SU-DHL-6 (cell line): ENCODE measurements around the gene CEP97.

Experiments used
- H2AFZ ChIP-seq: fragments of 200-600 bp; sonication (generic); 2 replicates; pipeline ENCODE4 v1.6.1; 2014; ENCODE audit warnings: low read depth, mild to moderate bottlenecking, moderate library complexity, mixed read lengths, antibody characterized with exemption, low read length; ENCODE audit not compliant: severe bottlenecking
- H3F3A ChIP-seq: fragments of 200-600 bp; shearing (Covaris generic); 2 replicates; pipeline ENCODE4 v1.6.0; 2016; ENCODE audit warnings: antibody characterized with exemption, mild to moderate bottlenecking; ENCODE audit not compliant: insufficient read depth
- H3K27ac ChIP-seq: fragments of 200-600 bp; sonication (generic); 2 replicates; pipeline ENCODE4 v1.5.1; 2016; ENCODE audit warnings: low read depth, mild to moderate bottlenecking, low read length, moderate library complexity, mixed read lengths
- H3K27me3 ChIP-seq: fragments of 200-600 bp; sonication (generic), shearing (Covaris generic); 2 replicates; pipeline ENCODE4 v1.6.0; 2014; ENCODE audit warnings: mild to moderate bottlenecking, low read length
- H3K36me3 ChIP-seq: fragments of 200-600 bp; sonication (generic); 2 replicates; pipeline ENCODE4 v1.6.1; 2014; ENCODE audit warnings: mild to moderate bottlenecking, low read length, mixed read lengths
- H3K4me2 ChIP-seq: fragments of 300-600, 200-600 bp; shearing (Covaris generic), sonication (generic); 2 replicates; pipeline ENCODE4 v1.6.0; 2014; ENCODE audit warnings: low read length, low read depth, mild to moderate bottlenecking; ENCODE audit not compliant: poor library complexity, severe bottlenecking
- H3K4me3 ChIP-seq: fragments of 200-600 bp; sonication (generic); 2 replicates; pipeline ENCODE4 v1.5.1; 2014; ENCODE audit warnings: antibody characterized with exemption, low read length, mild to moderate bottlenecking, mixed read lengths; ENCODE audit not compliant: insufficient read depth, poor library complexity, severe bottlenecking
- H3K79me2 ChIP-seq: fragments of 200-600 bp; sonication (generic); 2 replicates; pipeline ENCODE4 v1.6.1; 2014; ENCODE audit warnings: mild to moderate bottlenecking, low read length, moderate library complexity; ENCODE audit not compliant: insufficient read depth
- H3K9ac ChIP-seq: fragments of 200-600 bp; sonication (generic); 2 replicates; pipeline ENCODE4 v1.7.0; 2014; ENCODE audit warnings: mild to moderate bottlenecking, low read length
- H3K9me2 ChIP-seq: fragments of 200-600 bp; sonication (generic); replicated peaks from 2 replicates; pipeline ENCODE4 v1.6.1; 2014; ENCODE audit warnings: low read length; ENCODE audit not compliant: insufficient read depth
- H3K9me3 ChIP-seq: fragments of 200-600 bp; sonication (generic); 2 replicates; pipeline ENCODE4 v1.6.1; 2014; ENCODE audit warnings: low read length, mixed read lengths; ENCODE audit not compliant: insufficient read depth
- H4K20me1 ChIP-seq: fragments of 200-600 bp; sonication (generic); 2 replicates; pipeline ENCODE4 v1.6.1; 2014; ENCODE audit warnings: low read depth, mild to moderate bottlenecking, antibody characterized with exemption, low read length, moderate library complexity, mixed read lengths
- CTCF ChIP-seq: fragments of 200-600 bp; sonication (generic); IDR thresholded peaks from one replicate; pipeline ENCODE4 v1.5.1; 2017; ENCODE audit warnings: antibody characterized with exemption, mild to moderate bottlenecking, low read length, moderate library complexity; ENCODE audit not compliant: insufficient read depth, poor library complexity, severe bottlenecking
- EZH2phosphoT487 ChIP-seq: fragments of 200-600 bp; sonication (generic), shearing (Covaris generic); conservative IDR thresholded peaks from 2 replicates; pipeline ENCODE4 v1.6.1; 2018; ENCODE audit warnings: mild to moderate bottlenecking, antibody characterized with exemption, low read length, moderate library complexity, mixed read lengths

The CEP97 gene

GRCh38 chr3:101813817-101814440, 89.5 kb downstream of the CEP97 start:
- H4K20me1 ChIP-seq = no peaks in the 10 kb centered on the region
- peak overlapping the region; percentile 31 for H3K4me3 ChIP-seq
- peaks cover 11% of the 10 kb centered on the region for H3K36me3 ChIP-seq
- peaks cover 28% of the 10 kb centered on the region for H3F3A ChIP-seq
- no peak for TF ChIP-seq EZH2phosphoT487
- peak; percentile 50 for TF ChIP-seq CTCF
- H3K27me3 ChIP-seq = no peaks in the 10 kb centered on the region
- no peaks in the 10 kb centered on the region for H3K9me2 ChIP-seq
- H3K9me3 ChIP-seq = no peaks in the 10 kb centered on the region
- peak overlapping the region; percentile 62 for H3K27ac ChIP-seq
- no peak overlapping the region for H2AFZ ChIP-seq
- H3K4me2 ChIP-seq = peak overlapping the region; percentile 68
- H3K79me2 ChIP-seq = no peaks in the 10 kb centered on the region; the same call in 1 of the 2 replicates
- peak overlapping the region; percentile 33 for H3K9ac ChIP-seq

- Histone ChIP-seq H3K9me3 (no peaks in the 10 kb centered on the region), H2AFZ (no peak overlapping the region), H3K27me3 (no peaks in the 10 kb centered on the region), H3K4me3 (peak overlapping the region; percentile 31), H3K27ac (peak overlapping the region; percentile 62), H3F3A (peaks cover 36% of the 10 kb centered on the region), H3K9me2 (no peaks in the 10 kb centered on the region), H3K36me3 (peaks cover 19% of the 10 kb centered on the region), H3K79me2 (no peaks in the 10 kb centered on the region; the same call in 1 of the 2 replicates), H3K4me2 (peak overlapping the region; percentile 68), H4K20me1 (no peaks in the 10 kb centered on the region), H3K9ac (peak overlapping the region; percentile 36)
- TF ChIP-seq CTCF (no peak), EZH2phosphoT487 (no peak)
Observed at GRCh38 chr3:101814835-101815234, 90.4 kb downstream of the CEP97 start.

GRCh38 chr3:101816215-101817149, 92.1 kb downstream of the CEP97 start:
- H3K4me2 ChIP-seq = no peak overlapping the region
- H3K9me2 ChIP-seq = no peaks in the 10 kb centered on the region
- H4K20me1 ChIP-seq = no peaks in the 10 kb centered on the region
- no peak overlapping the region for H2AFZ ChIP-seq
- peaks cover 22% of the 10 kb centered on the region for H3K36me3 ChIP-seq
- no peak overlapping the region for H3K4me3 ChIP-seq
- H3K27me3 ChIP-seq = no peaks in the 10 kb centered on the region
- no peaks in the 10 kb centered on the region; the same call in 1 of the 2 replicates for H3K79me2 ChIP-seq
- no peaks in the 10 kb centered on the region for H3K9me3 ChIP-seq
- TF ChIP-seq CTCF (no peak), EZH2phosphoT487 (no peak)
- peaks cover 46% of the 10 kb centered on the region for H3F3A ChIP-seq
- H3K27ac ChIP-seq = peak overlapping the region; percentile 80
- H3K9ac ChIP-seq = no peak overlapping the region
